Measurements from ENCODE around the gene CLCNKB.

The CLCNKB gene

DNA sequence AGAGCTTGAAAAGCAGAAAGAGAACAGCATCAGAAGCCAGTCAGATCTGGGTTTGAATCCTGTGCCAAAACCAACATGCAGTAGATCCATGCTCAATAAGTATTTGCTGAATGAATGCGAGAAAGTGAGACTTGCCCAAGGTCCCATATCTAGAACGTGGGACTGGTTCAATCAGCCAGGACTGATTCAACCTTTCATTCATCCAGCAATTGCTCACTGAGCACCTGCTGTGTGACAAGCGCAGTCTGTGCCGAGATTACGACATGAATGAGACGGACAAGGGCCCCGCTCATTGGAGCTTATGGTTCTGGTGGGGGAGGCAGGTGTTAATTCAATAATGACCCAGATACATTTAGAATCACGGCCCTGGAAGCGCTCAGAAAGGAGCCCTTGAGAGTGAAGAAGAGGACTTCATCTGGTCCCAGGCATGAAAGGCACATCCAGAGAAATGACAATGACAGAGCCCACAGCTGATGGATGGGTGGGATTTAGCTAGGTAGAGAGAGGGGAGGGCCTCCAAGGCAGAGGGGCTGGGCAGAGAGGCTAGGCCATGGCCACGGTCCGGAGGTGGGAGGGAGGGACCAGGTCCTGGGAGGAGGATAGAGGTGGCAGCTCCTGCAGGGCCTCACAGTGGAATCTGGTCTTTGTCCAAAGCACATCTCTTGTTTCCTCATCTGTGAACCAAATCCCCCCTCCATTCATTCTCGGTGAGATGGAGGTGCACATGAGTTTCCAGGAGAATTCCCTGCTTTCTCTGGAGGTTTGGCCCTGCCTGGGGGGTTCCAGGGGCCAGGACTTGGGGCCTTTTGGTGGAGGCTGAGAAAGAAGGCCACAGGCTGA is 34.0 kb downstream of the CLCNKB start:
- DNase-seq: no peak

DNA sequence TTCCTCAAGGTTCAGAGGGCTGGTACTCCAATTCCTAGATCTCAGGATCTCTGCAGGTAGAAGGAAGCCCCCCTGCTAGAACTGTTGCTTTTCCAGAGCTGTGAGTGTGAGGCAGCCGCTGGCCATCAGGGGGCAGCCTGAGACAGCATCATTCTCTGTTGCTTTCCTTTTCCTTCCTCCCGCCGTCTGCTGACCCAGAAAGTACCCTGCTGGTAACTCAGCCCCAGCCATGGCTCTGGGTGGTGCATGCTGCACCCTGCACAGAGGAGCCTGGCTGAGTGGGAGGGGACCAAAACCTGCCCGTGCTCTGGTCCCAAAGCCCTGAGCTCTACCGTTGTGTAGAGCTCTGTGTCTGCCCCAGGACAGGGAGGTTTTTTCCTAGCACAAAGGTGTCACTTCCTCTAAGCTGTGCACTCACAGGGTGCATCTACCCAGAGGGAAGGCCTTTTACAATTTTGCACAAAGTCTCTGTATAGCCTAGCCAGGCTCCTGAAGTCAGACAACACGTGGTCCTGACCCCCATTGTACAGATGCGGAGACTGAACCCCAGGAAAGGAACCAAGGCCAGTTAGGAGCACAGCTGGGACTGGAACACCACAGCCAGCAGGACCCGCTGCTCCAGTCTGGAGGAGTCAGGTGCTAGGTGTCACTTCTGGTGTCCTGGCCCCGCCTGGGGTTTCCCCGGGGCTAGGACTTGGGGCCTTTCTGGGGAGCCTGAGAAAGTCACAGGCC is 35.5 kb downstream of the CLCNKB start:
- DNase-seq: peak; percentile 75

GRCh38 chr1:16080422-16081150 is 37.0 kb downstream of the CLCNKB start:
- no peak for DNase-seq

GRCh38 chr1:16081636-16082035 is 38.1 kb downstream of the CLCNKB start:
- no peak for DNase-seq

GRCh38 chr1:16082283-16083038 is 38.9 kb downstream of the CLCNKB start:
- DNase-seq: peak; percentile 56

GRCh38 chr1:16083486-16083885 is 39.9 kb downstream of the CLCNKB start:
- DNase-seq: no peak

DNA sequence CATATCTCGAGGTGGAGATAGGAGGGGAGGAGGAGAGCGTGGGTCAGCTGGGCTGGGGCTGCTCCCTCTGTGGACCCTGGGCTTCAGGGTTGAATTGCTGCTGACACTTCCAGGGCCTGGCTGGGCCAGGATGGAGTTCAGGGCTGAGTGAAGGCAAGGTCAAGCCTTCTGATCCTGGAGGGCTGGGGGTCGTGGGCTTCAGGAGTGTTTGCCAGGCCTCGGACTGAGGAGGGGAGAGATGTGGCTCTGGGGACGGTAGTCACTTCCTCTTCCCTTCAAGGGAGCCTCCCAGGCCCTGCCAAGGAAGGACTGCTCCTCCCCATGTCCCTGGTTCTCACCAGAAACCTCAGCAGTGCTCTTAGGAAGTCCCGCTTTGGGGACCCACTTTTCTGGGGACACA is 41.9 kb downstream of the CLCNKB start:
- DNase-seq: no peak

DNA sequence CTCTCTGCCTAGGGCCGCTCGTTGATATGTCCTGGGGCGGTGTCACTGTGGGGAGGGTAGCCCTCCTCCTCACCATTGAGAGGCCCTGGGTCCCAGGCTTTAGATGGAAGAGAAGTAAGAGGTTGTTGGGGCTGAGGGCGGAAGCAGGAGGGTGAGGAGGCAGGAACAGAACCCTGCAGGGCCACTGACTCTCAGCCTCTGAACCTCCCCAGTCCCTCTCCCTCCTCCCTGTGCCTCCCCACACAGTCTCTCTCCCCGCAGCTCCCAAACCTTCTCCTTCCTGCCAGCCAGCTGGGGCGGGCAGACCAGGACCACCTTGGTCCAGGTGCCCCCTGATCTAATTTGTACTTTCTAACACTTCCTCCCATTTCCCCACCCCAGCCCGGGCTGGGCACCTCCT is 44.2 kb downstream of the CLCNKB start:
- DNase-seq: no peak

DNA sequence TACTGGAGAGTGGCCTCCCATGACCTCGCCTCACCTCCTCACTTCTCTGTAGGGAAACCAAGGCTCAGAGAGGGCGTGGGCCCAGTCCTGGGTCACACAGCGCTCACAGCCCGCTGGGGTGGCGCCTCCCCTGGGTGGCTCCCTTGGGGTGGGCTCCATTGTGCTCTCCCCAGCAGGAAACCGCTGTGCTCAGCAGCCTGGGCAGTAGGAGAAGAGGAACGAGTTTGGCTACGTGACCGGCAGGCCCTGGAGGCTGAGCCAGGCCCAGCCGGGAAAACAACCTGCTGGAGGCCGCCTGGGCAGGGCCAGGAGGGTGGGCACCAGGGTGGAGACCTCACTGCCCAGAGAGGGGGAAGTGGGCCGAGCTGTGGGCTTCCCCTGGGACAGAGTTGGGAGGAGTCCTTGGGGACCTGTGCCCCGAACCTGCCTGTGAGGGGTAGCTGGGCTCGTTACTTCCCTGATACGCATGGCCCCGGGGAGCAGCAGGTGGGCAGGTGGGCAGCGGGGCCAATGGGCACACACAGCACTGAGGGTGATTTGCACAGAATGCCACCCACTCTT is 44.8 kb downstream of the CLCNKB start:
- no peak for DNase-seq

DNA sequence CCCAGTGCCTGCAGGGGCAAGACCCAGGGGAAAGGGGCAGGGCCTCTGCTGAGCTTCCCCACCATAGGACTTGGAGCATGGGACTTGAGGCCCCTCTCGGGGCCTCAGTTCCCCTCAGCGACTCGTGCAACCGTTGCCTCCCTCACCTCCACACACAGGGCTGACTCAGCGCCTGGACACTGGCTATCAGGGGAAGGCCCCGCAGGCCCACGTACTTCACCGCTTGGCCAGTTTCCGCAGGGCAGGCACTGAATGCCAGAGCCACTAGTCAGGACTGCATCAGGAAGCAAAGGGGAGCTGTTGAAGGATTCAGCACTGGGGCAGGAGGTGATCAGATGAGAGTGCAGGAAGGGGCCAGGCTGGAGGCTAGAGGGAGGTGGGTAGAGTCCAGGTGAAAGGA is 45.4 kb downstream of the CLCNKB start:
- DNase-seq: no peak

GRCh38 chr1:16090076-16090826 is 46.7 kb downstream of the CLCNKB start:
- DNase-seq: no peak

DNA sequence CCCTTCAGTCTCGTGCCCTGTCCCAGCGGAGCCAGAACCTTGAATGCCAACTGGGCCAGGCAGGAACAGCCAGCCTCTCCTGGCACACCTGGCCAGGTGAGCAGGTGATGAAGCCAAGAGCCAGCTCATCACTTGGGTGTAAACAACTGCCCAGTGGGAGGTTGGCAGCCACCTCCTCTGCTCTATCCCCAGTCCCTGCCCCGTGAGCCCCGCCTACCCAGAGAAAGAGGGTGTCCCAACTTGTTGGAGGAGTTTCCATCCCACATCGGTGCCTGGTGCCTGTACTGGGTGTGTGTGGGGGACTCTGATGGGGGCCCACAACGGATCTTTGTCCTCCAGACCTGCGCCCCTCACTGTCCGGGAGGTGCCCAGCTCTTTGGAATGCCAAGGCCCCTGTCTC is 47.7 kb downstream of the CLCNKB start:
- DNase-seq: no peak

DNA sequence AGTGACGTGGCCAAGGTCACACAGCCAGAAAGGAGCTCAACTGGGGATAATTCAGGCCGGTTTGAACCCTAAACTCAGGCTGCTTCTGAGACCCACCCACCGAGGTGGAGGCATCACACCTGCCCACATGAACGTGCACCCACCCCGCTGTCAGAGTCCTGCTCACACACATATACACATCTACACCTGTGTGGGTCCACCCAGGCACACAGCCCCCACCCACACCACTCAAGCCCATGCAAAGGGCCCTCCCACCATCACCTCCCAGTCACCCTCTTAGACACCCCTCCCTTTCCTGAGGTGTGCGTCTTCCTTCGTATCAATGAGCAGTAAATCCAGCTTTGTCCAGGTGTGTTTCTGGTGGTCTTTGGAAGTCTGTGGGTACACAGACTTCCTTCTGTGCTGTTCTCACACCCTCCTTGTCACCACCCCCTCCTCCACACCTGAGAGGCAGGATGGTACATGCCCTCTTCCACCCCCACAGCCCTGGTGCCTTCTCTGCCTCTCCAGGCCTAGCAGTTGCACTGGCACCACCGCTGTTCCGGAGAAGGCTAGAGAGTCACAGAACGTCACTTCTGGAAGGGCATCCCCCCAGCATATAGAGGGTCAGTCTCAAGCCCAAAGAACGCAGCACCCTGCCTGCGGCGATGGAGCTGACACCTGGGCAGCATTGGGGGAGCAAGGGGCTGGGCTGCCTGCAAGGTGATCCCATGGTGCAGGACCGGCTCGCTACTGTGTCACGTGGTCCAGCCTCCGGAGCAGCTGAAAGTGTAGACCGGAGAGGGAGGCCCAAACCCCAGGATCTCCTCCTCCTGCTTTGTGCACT is 48.7 kb downstream of the CLCNKB start:
- DNase-seq: no peak

DNA sequence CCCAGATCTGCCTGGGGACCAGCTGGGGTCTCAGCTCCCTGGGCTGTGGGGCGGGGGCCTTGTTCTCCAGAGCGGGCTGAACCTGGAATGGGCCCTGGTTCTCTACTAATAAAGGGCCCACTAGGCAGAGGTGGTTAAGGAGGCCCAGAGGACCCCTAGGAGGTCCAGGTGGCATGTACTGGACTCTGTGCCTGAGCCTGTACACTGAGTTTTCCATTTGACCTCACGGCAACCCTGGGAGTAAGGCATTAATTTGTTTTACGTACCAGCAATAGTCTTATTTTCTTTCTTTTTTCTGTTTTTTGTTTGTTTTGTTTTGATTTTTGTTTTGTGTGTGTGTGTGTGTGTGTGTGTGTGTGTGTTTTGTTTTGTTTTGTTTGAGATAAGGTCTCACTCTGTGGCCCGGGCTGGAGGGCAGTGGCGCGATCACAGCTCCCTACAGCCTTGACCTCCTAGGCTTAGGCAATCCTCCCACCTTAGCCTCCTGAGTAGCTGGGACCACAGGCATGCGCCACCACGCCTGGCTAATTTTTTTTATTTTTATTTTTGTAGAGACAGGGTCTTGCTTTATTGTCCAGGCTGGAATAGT is 49.4 kb downstream of the CLCNKB start:
- DNase-seq: no peak

DNA sequence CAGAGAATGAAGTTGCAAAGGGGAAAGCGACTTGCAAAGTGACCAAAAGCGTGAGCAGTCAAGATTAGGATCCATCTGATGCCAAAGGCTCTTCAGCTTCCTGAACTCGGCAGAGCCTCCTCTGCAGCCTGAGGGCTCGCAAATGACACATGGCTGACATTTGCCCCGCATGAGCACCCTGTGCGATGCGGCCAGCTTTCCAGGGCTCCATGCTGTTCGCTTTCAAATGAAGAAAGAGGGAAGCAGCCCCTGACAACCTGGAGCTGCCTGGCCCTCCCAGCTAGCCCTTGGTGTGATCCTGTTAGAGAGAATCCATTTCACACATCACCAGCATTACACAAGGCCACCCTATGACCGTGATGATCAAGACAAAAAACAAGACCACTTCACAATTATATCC is 50.0 kb downstream of the CLCNKB start:
- DNase-seq: no peak

DNA sequence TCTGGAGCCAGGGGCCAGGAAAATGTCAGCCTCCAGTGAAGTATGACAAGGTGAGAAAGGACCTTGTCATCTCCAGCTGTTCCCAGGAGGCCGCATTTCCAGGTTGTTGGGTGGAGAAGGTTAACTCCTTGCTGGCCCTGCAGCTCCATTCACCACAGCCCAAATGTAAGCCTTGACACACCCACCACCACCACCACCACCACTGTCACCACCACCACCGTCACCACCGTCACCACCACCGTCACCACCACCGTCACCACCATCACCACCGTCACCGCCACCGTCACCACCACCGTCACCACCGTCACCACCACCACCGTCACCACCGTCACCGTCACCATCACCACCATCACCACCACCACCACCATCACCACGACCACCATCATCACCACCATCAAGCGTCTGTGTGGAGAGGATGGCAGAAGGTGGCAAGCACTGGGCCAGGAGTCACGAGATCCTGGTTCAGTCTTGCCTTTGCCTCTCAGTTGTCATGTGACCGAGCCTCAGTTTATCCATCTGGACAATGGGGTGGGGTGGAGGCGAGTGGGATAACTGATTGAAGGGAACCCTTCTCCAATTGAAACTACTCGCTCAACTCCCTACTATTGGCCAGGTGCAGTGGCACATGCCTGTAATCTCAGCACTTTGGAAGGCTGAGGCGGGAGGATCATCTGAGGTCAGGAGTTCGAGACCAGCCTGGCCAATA is 51.0 kb downstream of the CLCNKB start:
- no peak for DNase-seq

GRCh38 chr1:16095447-16095846 is 51.9 kb downstream of the CLCNKB start:
- no peak for DNase-seq

- DNase-seq: no peak
Observed at GRCh38 chr1:16099412-16099811, 55.8 kb downstream of the CLCNKB start.

- no peak for DNase-seq
Observed at GRCh38 chr1:16101623-16102022, 58.0 kb downstream of the CLCNKB start.
